K562 treated with DMSO at 1 percent for 4 hours (cell line): ENCODE results near the gene ADAMTS2. TPM values are rescaled to one million over a fixed set of nuclear protein-coding genes. Genes with fewer than 3 reads are reported as not detected.

Experiments used
- total RNA-seq: library from RNA; unstranded; fragments of 300-600 nt; gene quantifications from 2 replicates; pipeline ENCODE4 v1.2.3, GENCODE V29; 2022; ENCODE audit not compliant: insufficient read depth

The ADAMTS2 gene
- total RNA-seq: not detected in 2 replicates

GRCh38 chr5:179345433-179346321 lies at the start of gene ADAMTS2:
Gene ADAMTS2, minus strand, starts transcription at chr5:179345461. Its CDS starts 133 bp downstream, at chr5:179345328.

Other genes starting within 250 kb of the ADAMTS2 start
- gene RUFY1, start 205.1 kb upstream of the ADAMTS2 start, total RNA-seq: 15.9 and 28.2 TPM in 2 replicates